Suprapubic skin (tissue), 4 donors: ENCODE data around the gene GLIS1.

Experiments
- CTCF ChIP-seq, 2 donors: fragments of 200-600 bp in 1 of 2; fragments of 450-650 bp in 1 of 2; sonication (generic) in 1 of 2; IDR thresholded peaks; one replicate each; pipeline ENCODE4 v1.5.1; 2016 to 2019; ENCODE audit warnings: antibody characterized with exemption in 2 of 2, mild to moderate bottlenecking in 1 of 2, moderate library complexity in 1 of 2
- EP300 ChIP-seq: sonication (generic); formaldehyde crosslinking; IDR thresholded peaks from one replicate; pipeline ENCODE4 v1.6.1; 2017; ENCODE audit warnings: antibody characterized with exemption
- POLR2A ChIP-seq, 2 donors: fragments of 450-650 bp; IDR thresholded peaks; one replicate each; pipeline ENCODE4 v1.6.1; 2017; ENCODE audit warnings: antibody characterized with exemption in 2 of 2, mild to moderate bottlenecking in 2 of 2, moderate library complexity in 2 of 2
- POLR2AphosphoS5 ChIP-seq, 3 donors: sonication (generic); formaldehyde crosslinking; IDR thresholded peaks; one replicate each; pipeline ENCODE4 v1.6.1; 2017; ENCODE audit warnings: antibody characterized with exemption in 3 of 3

GRCh38 chr1:53514436-53514835 lies 224.5 kb downstream of the GLIS1 start:
- TF ChIP-seq POLR2A (IDR thresholded peaks at IDR 0.05), result no peak
- no peak for TF ChIP-seq POLR2AphosphoS5 (IDR thresholded peaks at IDR 0.05)
- TF ChIP-seq CTCF (IDR thresholded peaks at IDR 0.05), result no peak
- no peak for TF ChIP-seq EP300
